Thoracic aorta (tissue), 2 donors: ENCODE measurements around the gene ATAT1. TPM values are rescaled to one million over a fixed set of nuclear protein-coding genes. Genes with fewer than 3 reads are reported as not detected.

Experiments
- ATAC-seq: fragments of 150-250 bp; one replicate; pipeline ENCODE4 v1.8.0; 2017; ENCODE audit warnings: low read depth; ENCODE audit not compliant: insufficient number of reproducible peaks, low FRiP score
- DNase-seq: peaks from one replicate; pipeline ENCODE4 v3.0.0-alpha.2; 2020; ENCODE audit warnings: low spot score
- H3K27ac ChIP-seq, 2 donors: fragments of 200-600 bp; sonication (generic); 1 replicate in 1 of 2; 2 replicates in 1 of 2; pipeline ENCODE4 v1.5.1; 2016; ENCODE audit warnings: mild to moderate bottlenecking in 2 of 2, moderate library complexity in 2 of 2
- H3K27me3 ChIP-seq: fragments of 200-600 bp; sonication (generic); replicated peaks from 2 replicates; pipeline ENCODE4 v1.6.0; 2016; ENCODE audit warnings: mild to moderate bottlenecking; ENCODE audit not compliant: insufficient read depth
- H3K36me3 ChIP-seq: fragments of 200-600 bp; sonication (generic); one replicate; pipeline ENCODE4 v1.5.1; 2016
- H3K4me1 ChIP-seq, 2 donors: fragments of 200-600 bp; sonication (generic); 1 replicate in 1 of 2; 2 replicates in 1 of 2; pipeline versions ENCODE4 v1.5.1 to v1.6.0; 2016; ENCODE audit warnings: low read depth in 2 of 2, mild to moderate bottlenecking in 1 of 2; ENCODE audit not compliant: control insufficient read depth in 1 of 2
- H3K4me3 ChIP-seq: fragments of 200-600 bp; sonication (generic); 2 replicates; pipeline ENCODE4 v1.5.1; 2016; ENCODE audit warnings: mild to moderate bottlenecking
- H3K9me3 ChIP-seq: fragments of 200-600 bp; sonication (generic); 2 replicates; pipeline ENCODE4 v1.5.1; 2016
- CTCF ChIP-seq: fragments of 200-600 bp; sonication (generic); IDR thresholded peaks from one replicate; pipeline ENCODE4 v1.5.1; 2019; ENCODE audit warnings: antibody characterized with exemption
- total RNA-seq, 2 donors: library from RNA; depleted of rRNA; stranded (reverse); fragments of >200 nt; gene quantifications; one replicate each; pipeline versions ENCODE4 v1.1.0 to v1.2.3, GENCODE V29; 2016

Gene ATAT1
- total RNA-seq, 2 donors from 2014 or later, result 4.1 to 12.2 TPM

GRCh38 chr6:30599625-30600324 lies 26.9 kb upstream of the ATAT1 start:
- DNase-seq (no peak), ATAC-seq (no peak)
- no peak overlapping the region for H3K27ac ChIP-seq
- no peak for TF ChIP-seq CTCF
- H3K4me1 ChIP-seq, result no peaks in the 10 kb centered on the region
- no peak overlapping the region for H3K4me3 ChIP-seq
- no peaks in the 10 kb centered on the region for H3K27me3 ChIP-seq
- H3K9me3 ChIP-seq, result no peaks in the 10 kb centered on the region
- H3K36me3 ChIP-seq, result peaks cover 45% of the 10 kb centered on the region

- Histone ChIP-seq H3K4me3 (no peak overlapping the region), H3K36me3 (peaks cover 53% of the 10 kb centered on the region), H3K9me3 (no peaks in the 10 kb centered on the region), H3K4me1 (no peaks in the 10 kb centered on the region), H3K27me3 (no peaks in the 10 kb centered on the region), H3K27ac (no peak overlapping the region)
- no peak for TF ChIP-seq CTCF
- no peak for ATAC-seq
- DNase-seq, result no peak
These were observed 26.2 kb upstream of the ATAT1 start for GRCh38 chr6:30600451-30600961.

GRCh38 chr6:30601436-30601814 lies 25.2 kb upstream of the ATAT1 start:
- Histone ChIP-seq H3K36me3 (peaks cover 62% of the 10 kb centered on the region), H3K27ac (no peak overlapping the region), H3K9me3 (no peaks in the 10 kb centered on the region), H3K4me1 (no peaks in the 10 kb centered on the region), H3K4me3 (no peak overlapping the region), H3K27me3 (no peaks in the 10 kb centered on the region)
- no peak for TF ChIP-seq CTCF
- no peak for ATAC-seq
- DNase-seq, result no peak

GRCh38 chr6:30601815-30602641 lies 24.6 kb upstream of the ATAT1 start:
- Histone ChIP-seq H3K4me1 (no peaks in the 10 kb centered on the region), H3K36me3 (peaks cover 67% of the 10 kb centered on the region), H3K27ac (no peak overlapping the region), H3K27me3 (no peaks in the 10 kb centered on the region), H3K9me3 (no peaks in the 10 kb centered on the region), H3K4me3 (no peak overlapping the region)
- TF ChIP-seq CTCF, result no peak
- DNase-seq (no peak), ATAC-seq (no peak)

GRCh38 chr6:30603961-30604360 lies 22.7 kb upstream of the ATAT1 start:
- H3K27ac ChIP-seq, result no peak overlapping the region
- H3K4me1 ChIP-seq, result no peaks in the 10 kb centered on the region
- H3K9me3 ChIP-seq, result no peaks in the 10 kb centered on the region
- no peak for ATAC-seq
- TF ChIP-seq CTCF, result no peak
- no peaks in the 10 kb centered on the region for H3K27me3 ChIP-seq
- H3K4me3 ChIP-seq, result no peak overlapping the region
- no peak for DNase-seq
- H3K36me3 ChIP-seq, result peaks cover 82% of the 10 kb centered on the region
